Measurements from ENCODE around the gene ZNF367. TPM values are rescaled to one million over a fixed set of nuclear protein-coding genes. Genes with fewer than 3 reads are reported as not detected.

Gene ZNF367
- polyA plus RNA-seq, 1 of the 3 experiments (the other 2 are of a cell fraction) = 1.5 TPM

DNA sequence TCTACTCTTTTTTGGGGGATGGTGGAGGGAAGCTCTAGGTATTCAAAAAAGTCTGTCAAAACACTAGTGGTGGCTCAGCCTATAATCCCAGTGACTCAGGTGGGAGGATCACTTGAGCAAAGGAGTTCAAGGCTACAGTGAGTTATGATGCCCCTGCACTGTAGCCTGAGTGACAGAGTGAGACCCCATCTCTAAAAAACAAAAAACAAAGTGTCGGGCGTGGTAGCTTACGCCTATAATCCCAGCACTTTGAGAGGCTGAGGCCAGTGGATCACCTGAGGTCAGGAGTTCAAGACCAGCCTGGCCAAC, 18.9 kb downstream of the ZNF367 start:
- WGBS (ENCODE audit: low lambda C conversion rate) = 96% methylated on average over 3 of the region's 3 CpGs

DNA sequence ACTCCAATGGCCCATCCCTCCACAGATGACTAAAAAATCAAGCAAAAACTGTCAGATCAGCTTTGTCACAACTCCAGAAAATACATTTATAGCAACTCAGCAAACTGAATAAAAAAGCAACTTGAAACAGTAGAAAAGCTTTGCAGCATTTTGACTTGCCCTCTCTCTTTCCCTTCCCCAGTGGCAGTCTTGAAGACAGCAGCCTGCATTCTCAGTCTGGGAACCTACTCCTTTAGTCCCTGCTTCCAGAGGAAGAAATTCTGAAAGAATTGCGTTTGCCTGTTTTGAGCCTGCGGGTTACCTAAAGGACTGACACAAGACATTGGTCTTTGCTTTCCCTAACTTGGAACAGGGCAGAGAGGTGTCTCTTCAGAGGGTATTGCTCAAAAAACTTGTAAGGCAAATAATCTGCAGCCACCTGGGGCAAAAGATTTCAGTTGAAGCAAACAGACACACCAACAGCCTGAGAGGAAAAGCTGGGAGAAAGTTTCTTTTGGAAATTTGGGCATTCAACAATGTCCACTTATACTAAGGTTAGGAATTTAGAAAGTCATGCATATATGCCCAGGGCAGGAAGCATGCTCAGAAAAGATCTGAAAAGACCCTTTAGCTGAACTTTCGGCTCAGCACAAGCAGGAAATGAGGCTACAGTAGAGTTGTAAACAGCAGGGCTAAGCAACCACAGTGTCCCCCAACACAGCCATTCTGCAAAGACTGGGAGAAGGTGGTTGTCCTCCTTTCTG, 19.4 kb downstream of the ZNF367 start:
- H3K9ac ChIP-seq = no peak overlapping the region
- WGBS (ENCODE audit: low lambda C conversion rate) = 88% methylated on average over 3 of the region's 3 CpGs

More for the DNA sequence above, 18.9 kb downstream of the ZNF367 start:
- TF ChIP-seq, protein P1, sequence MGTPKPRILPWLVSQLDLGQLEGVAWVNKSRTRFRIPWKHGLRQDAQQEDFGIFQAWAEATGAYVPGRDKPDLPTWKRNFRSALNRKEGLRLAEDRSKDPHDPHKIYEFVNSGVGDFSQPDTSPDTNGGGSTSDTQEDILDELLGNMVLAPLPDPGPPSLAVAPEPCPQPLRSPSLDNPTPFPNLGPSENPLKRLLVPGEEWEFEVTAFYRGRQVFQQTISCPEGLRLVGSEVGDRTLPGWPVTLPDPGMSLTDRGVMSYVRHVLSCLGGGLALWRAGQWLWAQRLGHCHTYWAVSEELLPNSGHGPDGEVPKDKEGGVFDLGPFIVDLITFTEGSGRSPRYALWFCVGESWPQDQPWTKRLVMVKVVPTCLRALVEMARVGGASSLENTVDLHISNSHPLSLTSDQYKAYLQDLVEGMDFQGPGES (IDR thresholded peaks at IDR 0.05; ENCODE audit: low read depth, low read length) = no peak
- no peak for TF ChIP-seq GABPA (IDR thresholded peaks at IDR 0.05; ENCODE audit: low read depth)
- no peak for TF ChIP-seq SMC3 (IDR thresholded peaks at IDR 0.05; ENCODE audit: low read depth, low read length)
- TF ChIP-seq ELF1 (IDR thresholded peaks at IDR 0.05) = no peak
- H3K9me3 ChIP-seq = no peaks in the 10 kb centered on the region
- H3K79me2 ChIP-seq (ENCODE audit: insufficient read depth) = peaks cover 75% of the 10 kb centered on the region
- 0 out of 2 replicates have a peak overlapping the region, but pooled peaks have one; percentile 16 for H2AFZ ChIP-seq (ENCODE audit: low read depth)
- H3K9ac ChIP-seq = no peak overlapping the region
- peaks cover 3% of the 10 kb centered on the region for H3F3A ChIP-seq (replicated peaks; ENCODE audit: insufficient read depth)
- H3K36me3 ChIP-seq (replicated peaks in 1 of 2; ENCODE audit: control insufficient read depth in 1 of 2, insufficient read depth in 2 of 2, low read length in 1 of 2) = peaks cover 0 to 9% of the 10 kb centered on the region in 2 experiments
- DNase-seq = no peak
- no peaks in the 10 kb centered on the region for H3K9me2 ChIP-seq
- ChIA-PET POLR2A (no interaction called here), CTCF (interaction anchor here (0.6 kb wide), 1 partner anchor 81 kb away, joined by 3 read pairs; no protein-coding TSS in a partner anchor)
- no peaks in the 10 kb centered on the region for H3K27me3 ChIP-seq (ENCODE audit: insufficient read depth)
- no peak overlapping the region for H3K27ac ChIP-seq (ENCODE audit: low read depth in 2 of 2, low read length in 1 of 2)
- no peak overlapping the region; the same call in 1 of the 2 replicates for H3K4me2 ChIP-seq
- H4K20me1 ChIP-seq (ENCODE audit: insufficient read depth) = peaks cover 6% of the 10 kb centered on the region; the same call in 1 of the 2 replicates
- H3K4me1 ChIP-seq (ENCODE audit: control insufficient read depth in 1 of 2, insufficient read depth in 2 of 2, low read depth in 1 of 2, low read length in 1 of 2) = peaks cover 0 to 5% of the 10 kb centered on the region in 2 experiments; a peak in 1 of 4 replicates
- no peak overlapping the region for H3K4me3 ChIP-seq (ENCODE audit: low read depth in 2 of 2, low read length in 1 of 2)

More for the DNA sequence above, 19.4 kb downstream of the ZNF367 start:
- no peaks in the 10 kb centered on the region for H3K9me2 ChIP-seq
- H3K9me3 ChIP-seq = no peaks in the 10 kb centered on the region
- H3K4me1 ChIP-seq (ENCODE audit: control insufficient read depth in 1 of 2, insufficient read depth in 2 of 2, low read depth in 1 of 2, low read length in 1 of 2) = peaks cover 0 to 5% of the 10 kb centered on the region in 2 experiments; a peak in 1 of 4 replicates
- TF ChIP-seq, protein P2, sequence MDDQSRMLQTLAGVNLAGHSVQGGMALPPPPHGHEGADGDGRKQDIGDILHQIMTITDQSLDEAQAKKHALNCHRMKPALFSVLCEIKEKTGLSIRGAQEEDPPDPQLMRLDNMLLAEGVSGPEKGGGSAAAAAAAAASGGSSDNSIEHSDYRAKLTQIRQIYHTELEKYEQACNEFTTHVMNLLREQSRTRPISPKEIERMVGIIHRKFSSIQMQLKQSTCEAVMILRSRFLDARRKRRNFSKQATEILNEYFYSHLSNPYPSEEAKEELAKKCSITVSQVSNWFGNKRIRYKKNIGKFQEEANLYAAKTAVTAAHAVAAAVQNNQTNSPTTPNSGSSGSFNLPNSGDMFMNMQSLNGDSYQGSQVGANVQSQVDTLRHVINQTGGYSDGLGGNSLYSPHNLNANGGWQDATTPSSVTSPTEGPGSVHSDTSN (IDR thresholded peaks at IDR 0.05) = no peak
- no peak for TF ChIP-seq GABPA (IDR thresholded peaks at IDR 0.05; ENCODE audit: low read depth)
- TF ChIP-seq FOSL2 (IDR thresholded peaks at IDR 0.05; ENCODE audit: borderline replicate concordance, low read depth) = no peak
- TF ChIP-seq, protein P1 (IDR thresholded peaks at IDR 0.05; ENCODE audit: low read depth, low read length) = no peak
- TF ChIP-seq RXRA (IDR thresholded peaks at IDR 0.05; ENCODE audit: borderline replicate concordance, low read depth) = no peak
- no peak for TF ChIP-seq FOXM1 (IDR thresholded peaks at IDR 0.05; ENCODE audit: low read depth)
- no peak for TF ChIP-seq EP300 (IDR thresholded peaks at IDR 0.05; ENCODE audit: borderline replicate concordance in 1 of 2, low read depth in 1 of 2, low read length in 1 of 2)
- TF ChIP-seq, protein P3, sequence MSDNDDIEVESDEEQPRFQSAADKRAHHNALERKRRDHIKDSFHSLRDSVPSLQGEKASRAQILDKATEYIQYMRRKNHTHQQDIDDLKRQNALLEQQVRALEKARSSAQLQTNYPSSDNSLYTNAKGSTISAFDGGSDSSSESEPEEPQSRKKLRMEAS (IDR thresholded peaks at IDR 0.05; ENCODE audit: low read depth) = no peak
- H3K36me3 ChIP-seq (replicated peaks in 1 of 2; ENCODE audit: control insufficient read depth in 1 of 2, insufficient read depth in 2 of 2, low read length in 1 of 2) = peaks cover 0 to 9% of the 10 kb centered on the region in 2 experiments
- H3K27me3 ChIP-seq (ENCODE audit: insufficient read depth) = no peaks in the 10 kb centered on the region
- H3K4me3 ChIP-seq (ENCODE audit: low read depth in 2 of 2, low read length in 1 of 2) = no peak overlapping the region
- peak overlapping the region; percentile 16; the same call in 1 of the 2 replicates for H2AFZ ChIP-seq (ENCODE audit: low read depth)
- H3K4me2 ChIP-seq = no peak overlapping the region; the same call in 1 of the 2 replicates
- H3K27ac ChIP-seq (ENCODE audit: low read depth in 2 of 2, low read length in 1 of 2) = peak overlapping the region; percentile 5 to 21; a peak in 1 of 4 replicates
- no peak for DNase-seq
- CTCF ChIA-PET = interaction anchor here (0.6 to 1.0 kb wide), 2 partner anchors 9 to 125 kb away, joined by 3 to 6 read pairs; no protein-coding TSS in a partner anchor
- peaks cover 3% of the 10 kb centered on the region for H3F3A ChIP-seq (replicated peaks; ENCODE audit: insufficient read depth)
- H3K79me2 ChIP-seq (ENCODE audit: insufficient read depth) = peaks cover 70% of the 10 kb centered on the region
- H4K20me1 ChIP-seq (ENCODE audit: insufficient read depth) = peaks cover 6% of the 10 kb centered on the region; the same call in 1 of the 2 replicates
- POLR2A ChIA-PET = no interaction called here
